HepG2 (cell line): Measurements from ENCODE around the gene CHST12. TPM values are rescaled to one million over a fixed set of nuclear protein-coding genes. Genes with fewer than 3 reads are reported as not detected.

ENCODE experiments used
- AGO1 ChIP-seq: fragments of 200-400 bp; formaldehyde crosslinking; IDR thresholded peaks from 2 replicates; pipeline ENCODE4 v1.6.1; 2017; ENCODE audit warnings: mild to moderate bottlenecking, low read depth, low read length, moderate library complexity; ENCODE audit not compliant: poor library complexity, severe bottlenecking
- AKNA ChIP-seq: sonication (generic); formaldehyde crosslinking; IDR thresholded peaks from 2 replicates; pipeline ENCODE4 v1.4.0; 2020; ENCODE audit warnings: missing genetic modification reagents, borderline replicate concordance
- CHD4 ChIP-seq: fragments of 200-600 bp; sonication (generic); IDR thresholded peaks from 2 replicates; pipeline ENCODE4 v1.7.0; 2017; ENCODE audit warnings: mild to moderate bottlenecking, low read length, borderline replicate concordance
- GABPB1 ChIP-seq: IDR thresholded peaks from 2 replicates; pipeline ENCODE4 v1.6.1; 2016; ENCODE audit warnings: mild to moderate bottlenecking, missing genetic modification reagents, moderate library complexity, missing compliant biosample characterization
- MED13 ChIP-seq: sonication (generic); formaldehyde crosslinking; IDR thresholded peaks from 2 replicates; pipeline ENCODE4 v1.5.0; 2020; ENCODE audit warnings: missing genetic modification reagents
- POGK ChIP-seq: sonication (generic); formaldehyde crosslinking; conservative IDR thresholded peaks from 2 replicates; pipeline ENCODE4 v1.8.0; 2022; ENCODE audit warnings: mild to moderate bottlenecking, moderate library complexity, missing genetic modification reagents
- SP5 ChIP-seq: IDR thresholded peaks from 2 replicates; pipeline ENCODE4 v1.6.1; 2016; ENCODE audit warnings: low read depth, borderline replicate concordance
- ZFP90 ChIP-seq: sonication (generic); formaldehyde crosslinking; IDR thresholded peaks from 2 replicates; pipeline ENCODE4 v1.8.0; 2022; ENCODE audit warnings: missing genetic modification reagents, mild to moderate bottlenecking, inconsistent platforms, borderline replicate concordance
- ZNF275 ChIP-seq: sonication (generic); formaldehyde crosslinking; IDR thresholded peaks from 2 replicates; pipeline ENCODE4 v1.8.0; 2022; ENCODE audit warnings: missing genetic modification reagents, mild to moderate bottlenecking, inconsistent platforms, borderline replicate concordance
- ZNF280D ChIP-seq: sonication (generic); formaldehyde crosslinking; IDR thresholded peaks from 2 replicates; pipeline ENCODE4 v1.5.1; 2020; ENCODE audit warnings: mild to moderate bottlenecking, missing genetic modification reagents
- ZNF44 ChIP-seq: sonication (generic); formaldehyde crosslinking; IDR thresholded peaks from 2 replicates; pipeline ENCODE4 v1.5.1; 2020; ENCODE audit warnings: mild to moderate bottlenecking, missing genetic modification reagents
- ZNF512B ChIP-seq: sonication (generic); formaldehyde crosslinking; IDR thresholded peaks from 2 replicates; pipeline ENCODE4 v1.5.1; 2020; ENCODE audit warnings: missing genetic modification reagents, mild to moderate bottlenecking, borderline replicate concordance
- ZNF547 ChIP-seq: sonication (generic); formaldehyde crosslinking; IDR thresholded peaks from 2 replicates; pipeline ENCODE4 v1.5.1; 2020; ENCODE audit warnings: mild to moderate bottlenecking, missing genetic modification reagents
- polyA plus RNA-seq, 8 experiments: library from polyadenylated mRNA; depleted of rRNA in 3 of 8; stranded (reverse) in 7 of 8; unstranded in 1 of 8; fragments of >200 nt; fragmentation: Illumina TruSeq in 4 of 8; extraction: Trizol in 4 of 8; gene quantifications; 2 replicates each; pipeline versions ENCODE4 v1.2.1 to v1.2.3, GENCODE V29; 2011 to 2016; ENCODE audit warnings: low read depth in 4 of 8, missing spikeins in 1 of 8, mixed read lengths in 1 of 8; ENCODE audit not compliant: insufficient read depth in 1 of 8
- total RNA-seq, 5 experiments: library from RNA; depleted of rRNA; stranded (reverse); fragments of >200 nt; fragmentation: Illumina TruSeq; extraction: Trizol; gene quantifications; 2 replicates each; pipeline ENCODE4 v1.2.3, GENCODE V29; 2016; ENCODE audit warnings: low read depth in 1 of 5

Gene CHST12
- total and polyA plus RNA-seq, 2 of the 13 experiments (the other 11 are each of a cell fraction or from before 2014, with no cell fraction given) = 6.4 to 15.8 TPM

GRCh38 chr7:2403014-2403717 lies at the start of gene CHST12 (continued):
- TF ChIP-seq ZNF275 = no peak
- peak; percentile 56; the same call in 1 of the 2 replicates for TF ChIP-seq POGK (CRISPR knock-in tag)
- no peak for TF ChIP-seq MED13 (CRISPR knock-in tag)
- TF ChIP-seq ZFP90 = 0 out of 2 replicates have a peak, but pooled peaks have one; percentile 48
- 0 out of 2 replicates have a peak, but pooled peaks have one; percentile 28 for TF ChIP-seq ZNF547 (CRISPR knock-in tag)
- TF ChIP-seq SP5 = peak; percentile 46; the same call in 1 of the 2 replicates
- peak; percentile 78; the same call in 1 of the 2 replicates for TF ChIP-seq CHD4
- TF ChIP-seq AKNA (CRISPR knock-in tag) = no peak
- TF ChIP-seq ZNF44 (CRISPR knock-in tag) = 0 out of 2 replicates have a peak, but pooled peaks have one; percentile 70
- peak; percentile 24; the same call in 1 of the 2 replicates for TF ChIP-seq ZNF280D
- TF ChIP-seq AGO1 = no peak
- no peak for TF ChIP-seq ZNF512B (CRISPR knock-in tag)
- 0 out of 2 replicates have a peak, but pooled peaks have one; percentile 25 for TF ChIP-seq GABPB1 (CRISPR knock-in tag)
